Endothelial cell of umbilical vein (primary cell): ENCODE measurements around the gene GIN1. TPM values are rescaled to one million over a fixed set of nuclear protein-coding genes. Genes with fewer than 3 reads are reported as not detected.

Experiments
- BruUV-seq: library from RNA; stranded (reverse); fragments of 400-500 nt; replicated peaks from 2 replicates; lab custom pipeline; 2021; lab: Mats Ljungman, UMichigan
- CTCF ChIA-PET: fragments of 300-600, 350-600 bp; sonication (Branson Sonifier 250); formaldehyde crosslinking; loops from one replicate; lab custom pipeline; 2021; ENCODE audit warnings: antibody characterized with exemption, inconsistent platforms; lab: Charles Lee
- POLR2A ChIA-PET: fragments of 300-600, 350-600 bp; sonication (Branson Sonifier 250); formaldehyde crosslinking; loops from one replicate; lab custom pipeline; 2021; ENCODE audit warnings: antibody characterized with exemption, inconsistent platforms; lab: Charles Lee
- DNase-seq: peaks from one replicate; pipeline ENCODE4 v3.0.0-alpha.2; 2011; ENCODE audit warnings: low read depth, low spot score
- FAIRE-seq: peaks from 2 replicates; lab custom pipeline; 2011; peaks lifted over from hg19 to GRCh38; lab: Jason Lieb, UNC
- H2AFZ ChIP-seq: 2 replicates; pipeline ENCODE4 v1.6.0; 2012; ENCODE audit warnings: low read depth, low read length, control low read depth, inconsistent platforms
- H3K27ac ChIP-seq: 2 replicates; pipeline ENCODE4 v1.5.1; 2011; ENCODE audit warnings: low read depth, mild to moderate bottlenecking, control low read depth, low read length, moderate library complexity; ENCODE audit not compliant: insufficient read depth
- H3K27me3 ChIP-seq, 2 experiments: 2 replicates each; pipeline versions ENCODE4 v1.6.0 to v1.6.1; 2011; ENCODE audit warnings: low read length in 2 of 2, mixed read lengths in 1 of 2; ENCODE audit not compliant: control insufficient read depth in 2 of 2, insufficient read depth in 2 of 2
- H3K36me3 ChIP-seq, 2 experiments: 2 replicates in 1 of 2; 3 replicates in 1 of 2; pipeline ENCODE4 v1.5.1; 2011; ENCODE audit warnings: low read length in 2 of 2, mild to moderate bottlenecking in 1 of 2, moderate library complexity in 1 of 2; ENCODE audit not compliant: control insufficient read depth in 2 of 2, insufficient read depth in 2 of 2; ENCODE audit errors: extremely low read depth in 1 of 2
- H3K4me1 ChIP-seq: 3 replicates; pipeline ENCODE4 v1.5.1; 2011; ENCODE audit warnings: mild to moderate bottlenecking, low read length; ENCODE audit not compliant: control insufficient read depth, insufficient read depth; ENCODE audit errors: extremely low read depth
- H3K4me2 ChIP-seq: 2 replicates; pipeline ENCODE4 v1.6.1; 2011; ENCODE audit warnings: low read length, control low read depth, mixed read lengths; ENCODE audit not compliant: insufficient read depth
- H3K4me3 ChIP-seq, 3 experiments: fragments of 200-600 bp in 1 of 3; sonication (generic), shearing (Covaris generic) in 1 of 3; replicated peaks in 1 of 3; 2 replicates each; pipeline ENCODE4 v1.5.1; 2011 to 2016; ENCODE audit warnings: control low read depth in 3 of 3, low read length in 3 of 3, mild to moderate bottlenecking in 2 of 3, inconsistent platforms in 1 of 3, low read depth in 1 of 3, moderate library complexity in 1 of 3; ENCODE audit not compliant: insufficient read depth in 1 of 3
- H3K79me2 ChIP-seq: 2 replicates; pipeline ENCODE4 v1.6.0; 2012; ENCODE audit warnings: low read length, inconsistent platforms; ENCODE audit not compliant: control insufficient read depth, insufficient read depth
- H3K9ac ChIP-seq: replicated peaks from 2 replicates; pipeline ENCODE3; 2011; ENCODE audit warnings: low read length, control low read depth; ENCODE audit not compliant: insufficient read depth; ENCODE audit errors: extremely low read depth
- H3K9me1 ChIP-seq: replicated peaks from 3 replicates; pipeline ENCODE4 v1.6.0; 2011; ENCODE audit warnings: mild to moderate bottlenecking, low read length; ENCODE audit not compliant: control insufficient read depth, insufficient read depth; ENCODE audit errors: extremely low read depth
- H3K9me3 ChIP-seq: replicated peaks from 2 replicates; pipeline ENCODE4 v1.5.1; 2012; ENCODE audit warnings: low read length, inconsistent platforms; ENCODE audit not compliant: control insufficient read depth, insufficient read depth
- H4K20me1 ChIP-seq: replicated peaks from 2 replicates; pipeline ENCODE3; 2011; ENCODE audit warnings: mild to moderate bottlenecking, low read length; ENCODE audit not compliant: control insufficient read depth, insufficient read depth; ENCODE audit errors: extremely low read depth
- EZH2 ChIP-seq: IDR thresholded peaks from 2 replicates; pipeline ENCODE4 v1.6.1; 2012; ENCODE audit warnings: borderline replicate concordance, low read depth, mild to moderate bottlenecking, moderate library complexity, low read length, inconsistent platforms; ENCODE audit not compliant: severe bottlenecking
- FOS ChIP-seq: IDR thresholded peaks from 2 replicates; pipeline ENCODE4 v1.6.1; 2011; ENCODE audit warnings: mild to moderate bottlenecking, low read length, moderate library complexity, borderline replicate concordance; ENCODE audit not compliant: insufficient read depth
- GATA2 ChIP-seq: IDR thresholded peaks from 2 replicates; pipeline ENCODE4 v1.7.0; 2011; ENCODE audit warnings: low read depth, mild to moderate bottlenecking, moderate library complexity, mixed read lengths, low read length; ENCODE audit not compliant: insufficient read length, insufficient read depth
- JUN ChIP-seq: IDR thresholded peaks from 2 replicates; pipeline ENCODE4 v1.6.1; 2011; ENCODE audit warnings: borderline replicate concordance, low read depth; ENCODE audit not compliant: insufficient read length, insufficient read depth
- MYC ChIP-seq: IDR thresholded peaks from one replicate; pipeline ENCODE4 v1.6.1; 2011; ENCODE audit warnings: mild to moderate bottlenecking, low read depth, low read length
- POLR2A ChIP-seq: IDR thresholded peaks from 2 replicates; pipeline ENCODE4 v1.6.1; 2012; ENCODE audit warnings: low read depth, mild to moderate bottlenecking, control low read depth, low read length
- POLR2AphosphoS5 ChIP-seq: IDR thresholded peaks from 2 replicates; pipeline ENCODE4 v1.6.1; 2012; ENCODE audit warnings: low read depth, mild to moderate bottlenecking, control low read depth, low read length, moderate library complexity; ENCODE audit not compliant: insufficient read depth
- dilution Hi-C: fragments of 300-500 bp; cut with MboI; formaldehyde crosslinking; loops from one replicate; pipeline ENCODE4 v1.15.0; 2019; ENCODE audit warnings: low sequenced_read_pairs; ENCODE audit not compliant: extremely low pct_ligation_motif_present
- intact Hi-C: fragments of 100-400 bp; cut with micrococcal nuclease; formaldehyde crosslinking; loops from one replicate; pipeline ENCODE4 v1.10.0; 2022
- polyA plus RNA-seq, 4 experiments: library from polyadenylated mRNA; depleted of rRNA in 3 of 4; stranded (reverse) in 3 of 4; unstranded in 1 of 4; fragments of >200 nt; gene quantifications; 2 replicates each; pipeline versions ENCODE4 v1.2.1 to v1.2.3, GENCODE V29; 2011 to 2012; ENCODE audit warnings: missing spikeins in 1 of 4
- total RNA-seq: library from RNA; stranded (reverse); gene quantifications from 2 replicates; pipeline ENCODE4 v1.2.3, GENCODE V29; 2021
- TF ChIP-seq, protein P1 (sequence below), 2 donors: IDR thresholded peaks; 1 replicate in 1 of 2; 2 replicates in 1 of 2; pipeline ENCODE4 v1.5.1; 2011; ENCODE audit warnings: low read length in 2 of 2, mild to moderate bottlenecking in 2 of 2, moderate library complexity in 2 of 2, control low read depth in 1 of 2, inconsistent platforms in 1 of 2, low read depth in 1 of 2; ENCODE audit not compliant: insufficient read depth in 1 of 2; ENCODE audit errors: extremely low read depth in 1 of 2
- TF ChIP-seq, protein P2 (sequence below): IDR thresholded peaks from 2 replicates; pipeline ENCODE4 v1.6.1; 2011; ENCODE audit not compliant: insufficient read depth, insufficient read length

Gene GIN1
- total and polyA plus RNA-seq, 2 donors (not counting 3 experiments of a cell fraction or from before 2014, with no cell fraction given): 0.98 to 4.4 TPM

DNA sequence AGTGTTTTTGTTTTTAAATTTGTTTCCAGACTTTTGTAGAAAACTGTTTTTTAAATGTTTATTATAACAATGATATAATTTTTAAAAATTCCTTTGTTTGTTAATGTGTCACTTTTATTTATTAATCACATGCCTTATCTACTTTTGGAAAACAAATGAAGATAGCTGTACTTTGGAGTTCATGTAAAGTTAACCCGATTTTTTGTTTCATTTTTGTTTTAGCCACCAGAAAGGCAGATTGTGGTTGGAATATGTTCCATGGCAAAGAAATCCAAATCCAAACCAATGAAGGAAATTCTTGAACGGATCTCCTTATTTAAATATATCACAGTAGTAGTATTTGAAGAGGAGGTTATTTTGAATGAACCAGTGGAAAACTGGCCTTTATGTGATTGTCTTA, 13.3 kb upstream of the GIN1 start:
- no peak overlapping the region for H3K27ac ChIP-seq

More for the DNA sequence above, 13.3 kb upstream of the GIN1 start:
- no peak overlapping the region for H2AFZ ChIP-seq
- H3K36me3 ChIP-seq: no peaks in the 10 kb centered on the region
- no peaks in the 10 kb centered on the region for H3K9me1 ChIP-seq
- no TSS peak for BruUV-seq
- no peaks in the 10 kb centered on the region for H3K9me3 ChIP-seq
- no peak for TF ChIP-seq POLR2A
- TF ChIP-seq EZH2: no peak
- TF ChIP-seq, protein P1, sequence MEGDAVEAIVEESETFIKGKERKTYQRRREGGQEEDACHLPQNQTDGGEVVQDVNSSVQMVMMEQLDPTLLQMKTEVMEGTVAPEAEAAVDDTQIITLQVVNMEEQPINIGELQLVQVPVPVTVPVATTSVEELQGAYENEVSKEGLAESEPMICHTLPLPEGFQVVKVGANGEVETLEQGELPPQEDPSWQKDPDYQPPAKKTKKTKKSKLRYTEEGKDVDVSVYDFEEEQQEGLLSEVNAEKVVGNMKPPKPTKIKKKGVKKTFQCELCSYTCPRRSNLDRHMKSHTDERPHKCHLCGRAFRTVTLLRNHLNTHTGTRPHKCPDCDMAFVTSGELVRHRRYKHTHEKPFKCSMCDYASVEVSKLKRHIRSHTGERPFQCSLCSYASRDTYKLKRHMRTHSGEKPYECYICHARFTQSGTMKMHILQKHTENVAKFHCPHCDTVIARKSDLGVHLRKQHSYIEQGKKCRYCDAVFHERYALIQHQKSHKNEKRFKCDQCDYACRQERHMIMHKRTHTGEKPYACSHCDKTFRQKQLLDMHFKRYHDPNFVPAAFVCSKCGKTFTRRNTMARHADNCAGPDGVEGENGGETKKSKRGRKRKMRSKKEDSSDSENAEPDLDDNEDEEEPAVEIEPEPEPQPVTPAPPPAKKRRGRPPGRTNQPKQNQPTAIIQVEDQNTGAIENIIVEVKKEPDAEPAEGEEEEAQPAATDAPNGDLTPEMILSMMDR (IDR thresholded peaks at IDR 0.05; ENCODE audit: extremely low read depth in 1 of 2, insufficient read depth in 1 of 2, low read depth in 1 of 2, low read length in 2 of 2): no peak
- no peak for TF ChIP-seq FOS
- TF ChIP-seq, protein P2, sequence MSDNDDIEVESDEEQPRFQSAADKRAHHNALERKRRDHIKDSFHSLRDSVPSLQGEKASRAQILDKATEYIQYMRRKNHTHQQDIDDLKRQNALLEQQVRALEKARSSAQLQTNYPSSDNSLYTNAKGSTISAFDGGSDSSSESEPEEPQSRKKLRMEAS: no peak
- no peak for TF ChIP-seq JUN
- TF ChIP-seq MYC: no peak
- no peak for TF ChIP-seq POLR2AphosphoS5
- no peak for TF ChIP-seq GATA2
- no peak overlapping the region for H3K9ac ChIP-seq
- H3K4me1 ChIP-seq: no peaks in the 10 kb centered on the region
- no peak overlapping the region for H3K4me2 ChIP-seq
- CTCF ChIA-PET: no interaction called here
- H3K4me3 ChIP-seq: no peak overlapping the region
- POLR2A ChIA-PET: no interaction called here
- H3K79me2 ChIP-seq: peaks cover 6% of the 10 kb centered on the region
- intact Hi-C loops: no loop called here
- H4K20me1 ChIP-seq: no peaks in the 10 kb centered on the region
- H3K27me3 ChIP-seq: no peaks in the 10 kb centered on the region
- dilution Hi-C loops: no loop called here
- no peak for FAIRE-seq
- DNase-seq: no peak
